A549 treated with AZD9567 at 1 μM for 4 hours (cell line): ENCODE data around the gene GLI3. TPM values are rescaled to one million over a fixed set of nuclear protein-coding genes. Genes with fewer than 3 reads are reported as not detected.

Source experiments
- total RNA-seq: library from RNA; stranded (reverse); fragments of 200-300 nt; extraction: Qiagen RNA extraction; gene quantifications from 5 replicates; pipeline ENCODE4 v1.2.3, GENCODE V29; 2022; ENCODE audit not compliant: insufficient read depth

The GLI3 gene
- total RNA-seq: 0.10 to 0.30 TPM (median 0.19 TPM) in 4 of 5 replicates, not detected in the other

GRCh38 chr7:42236976-42237810, at the start of gene GLI3:
TSS of gene GLI3 (minus strand) at chr7:42237209. CDS start at chr7:42223253, 13,956 bp downstream.

